PFSK-1 (cell line): ENCODE results near the gene CASP5.

ENCODE experiments used
- FOXP2 ChIP-seq: optimal IDR thresholded peaks from 2 replicates; pipeline ENCODE3; 2011; ENCODE audit warnings: borderline replicate concordance, control low read depth, inconsistent platforms; ENCODE audit not compliant: insufficient read depth; ENCODE audit errors: extremely low read length, extremely low read depth
- POLR2AphosphoS5 ChIP-seq: IDR thresholded peaks from 2 replicates; pipeline ENCODE4 v1.6.1; 2012; ENCODE audit warnings: low read depth, mild to moderate bottlenecking, control low read depth, low read length, moderate library complexity
- REST ChIP-seq, 2 experiments: IDR thresholded peaks; 2 replicates each; pipeline versions ENCODE4 v1.6.1 to v1.8.0; 2011 to 2012; ENCODE audit warnings: low read depth in 2 of 2, low read length in 2 of 2, control low read depth in 1 of 2, inconsistent platforms in 1 of 2, mild to moderate bottlenecking in 1 of 2, moderate library complexity in 1 of 2; ENCODE audit not compliant: insufficient read depth in 1 of 2
- SIN3A ChIP-seq: IDR thresholded peaks from 2 replicates; pipeline ENCODE4 v1.6.1; 2012; ENCODE audit warnings: mild to moderate bottlenecking, low read length, moderate library complexity, borderline replicate concordance; ENCODE audit not compliant: insufficient read depth
- TAF1 ChIP-seq: IDR thresholded peaks from 2 replicates; pipeline ENCODE4 v1.6.1; 2012; ENCODE audit warnings: low read length, control low read depth, borderline replicate concordance; ENCODE audit not compliant: insufficient read depth

- TF ChIP-seq POLR2AphosphoS5 (no peak), TAF1 (no peak), SIN3A (no peak), REST (IDR thresholded peaks at IDR 0.05; ENCODE audit: insufficient read depth in 1 of 2, low read depth in 2 of 2, low read length in 2 of 2) (no peak), FOXP2 (no peak)
Measured at GRCh38 chr11:105071089-105071732, 48.2 kb upstream of the CASP5 start.
